WTC11 (cell line): ENCODE data around the gene PHAF1.

Experiments
- AR ChIP-seq: fragments of 250-450 bp; sonication (Bioruptor Pico); IDR thresholded peaks from 2 replicates; pipeline ENCODE4 v1.9.0; 2021; ENCODE audit warnings: mild to moderate bottlenecking
- ATF6 ChIP-seq: sonication (generic); formaldehyde crosslinking; IDR thresholded peaks from 2 replicates; pipeline ENCODE4 v1.8.1; 2023; ENCODE audit warnings: mild to moderate bottlenecking, missing genetic modification reagents
- CREB1 ChIP-seq: sonication (generic); formaldehyde crosslinking; IDR thresholded peaks from 2 replicates; pipeline ENCODE4 v1.8.0; 2023; ENCODE audit warnings: mild to moderate bottlenecking, missing genetic modification reagents
- ETV6 ChIP-seq: sonication (generic); formaldehyde crosslinking; IDR thresholded peaks from 2 replicates; pipeline ENCODE4 v1.8.1; 2022; ENCODE audit warnings: mild to moderate bottlenecking, missing genetic modification reagents
- GABPB1 ChIP-seq: sonication (generic); formaldehyde crosslinking; IDR thresholded peaks from 2 replicates; pipeline ENCODE4 v1.8.1; 2023; ENCODE audit warnings: mild to moderate bottlenecking, missing genetic modification reagents
- GRHL2 ChIP-seq: fragments of 250-450 bp; sonication (Bioruptor Pico); IDR thresholded peaks from 2 replicates; pipeline ENCODE4 v1.8.0; 2022; ENCODE audit warnings: mild to moderate bottlenecking, moderate library complexity; ENCODE audit not compliant: insufficient replicate concordance, severe bottlenecking
- JUN ChIP-seq: sonication (generic); formaldehyde crosslinking; IDR thresholded peaks from 2 replicates; pipeline ENCODE4 v1.8.0; 2023; ENCODE audit warnings: mild to moderate bottlenecking, missing genetic modification reagents
- NR1H2 ChIP-seq: sonication (generic); formaldehyde crosslinking; IDR thresholded peaks from 2 replicates; pipeline ENCODE4 v1.9.0; 2021; ENCODE audit warnings: mild to moderate bottlenecking, moderate library complexity, missing genetic modification reagents
- TP53 ChIP-seq: sonication (generic); formaldehyde crosslinking; IDR thresholded peaks from 2 replicates; pipeline ENCODE4 v1.8.1; 2023; ENCODE audit warnings: mild to moderate bottlenecking, missing genetic modification reagents
- ZNF121 ChIP-seq: sonication (generic); formaldehyde crosslinking; IDR thresholded peaks from 2 replicates; pipeline ENCODE4 v1.8.0; 2023; ENCODE audit warnings: missing genetic modification reagents
- ZNF219 ChIP-seq: sonication (generic); formaldehyde crosslinking; IDR thresholded peaks from 2 replicates; pipeline ENCODE4 v1.8.0; 2023; ENCODE audit warnings: missing genetic modification reagents, mild to moderate bottlenecking, borderline replicate concordance
- ZNF416 ChIP-seq: fragments of 250-450 bp; sonication (Bioruptor Pico); IDR thresholded peaks from 2 replicates; pipeline ENCODE4 v1.9.0; 2021; ENCODE audit warnings: mild to moderate bottlenecking, inconsistent platforms
- TF ChIP-seq, protein P1 (sequence below): fragments of 200-600 bp; IDR thresholded peaks from 2 replicates; pipeline ENCODE4 v1.8.0; 2022; ENCODE audit warnings: antibody characterized with exemption
- TF ChIP-seq, protein P2 (sequence below): sonication (generic); formaldehyde crosslinking; IDR thresholded peaks from 2 replicates; pipeline ENCODE4 v1.8.1; 2023; ENCODE audit warnings: mild to moderate bottlenecking, missing genetic modification reagents, moderate library complexity

- TF ChIP-seq, protein P1, sequence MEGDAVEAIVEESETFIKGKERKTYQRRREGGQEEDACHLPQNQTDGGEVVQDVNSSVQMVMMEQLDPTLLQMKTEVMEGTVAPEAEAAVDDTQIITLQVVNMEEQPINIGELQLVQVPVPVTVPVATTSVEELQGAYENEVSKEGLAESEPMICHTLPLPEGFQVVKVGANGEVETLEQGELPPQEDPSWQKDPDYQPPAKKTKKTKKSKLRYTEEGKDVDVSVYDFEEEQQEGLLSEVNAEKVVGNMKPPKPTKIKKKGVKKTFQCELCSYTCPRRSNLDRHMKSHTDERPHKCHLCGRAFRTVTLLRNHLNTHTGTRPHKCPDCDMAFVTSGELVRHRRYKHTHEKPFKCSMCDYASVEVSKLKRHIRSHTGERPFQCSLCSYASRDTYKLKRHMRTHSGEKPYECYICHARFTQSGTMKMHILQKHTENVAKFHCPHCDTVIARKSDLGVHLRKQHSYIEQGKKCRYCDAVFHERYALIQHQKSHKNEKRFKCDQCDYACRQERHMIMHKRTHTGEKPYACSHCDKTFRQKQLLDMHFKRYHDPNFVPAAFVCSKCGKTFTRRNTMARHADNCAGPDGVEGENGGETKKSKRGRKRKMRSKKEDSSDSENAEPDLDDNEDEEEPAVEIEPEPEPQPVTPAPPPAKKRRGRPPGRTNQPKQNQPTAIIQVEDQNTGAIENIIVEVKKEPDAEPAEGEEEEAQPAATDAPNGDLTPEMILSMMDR = no peak
- TF ChIP-seq NR1H2 = no peak
- no peak for TF ChIP-seq JUN (CRISPR knock-in tag)
- no peak for TF ChIP-seq GRHL2 (CRISPR knock-in tag)
- TF ChIP-seq, protein P2, sequence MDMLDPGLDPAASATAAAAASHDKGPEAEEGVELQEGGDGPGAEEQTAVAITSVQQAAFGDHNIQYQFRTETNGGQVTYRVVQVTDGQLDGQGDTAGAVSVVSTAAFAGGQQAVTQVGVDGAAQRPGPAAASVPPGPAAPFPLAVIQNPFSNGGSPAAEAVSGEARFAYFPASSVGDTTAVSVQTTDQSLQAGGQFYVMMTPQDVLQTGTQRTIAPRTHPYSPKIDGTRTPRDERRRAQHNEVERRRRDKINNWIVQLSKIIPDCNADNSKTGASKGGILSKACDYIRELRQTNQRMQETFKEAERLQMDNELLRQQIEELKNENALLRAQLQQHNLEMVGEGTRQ (CRISPR knock-in tag) = no peak
- TF ChIP-seq ZNF219 (CRISPR knock-in tag) = no peak
- TF ChIP-seq ATF6 (CRISPR knock-in tag) = no peak
- no peak for TF ChIP-seq ZNF416 (CRISPR knock-in tag)
- no peak for TF ChIP-seq CREB1
- no peak for TF ChIP-seq ZNF121
- TF ChIP-seq AR = no peak
- TF ChIP-seq TP53 (CRISPR knock-in tag) = no peak; the same call in 1 of the 2 replicates
- no peak for TF ChIP-seq GABPB1 (CRISPR knock-in tag)
- TF ChIP-seq ETV6 (CRISPR knock-in tag) = no peak
These were observed 772 bp upstream of the PHAF1 start for GRCh38 chr16:67108931-67109406.
